GM10266 (cell line): Measurements from ENCODE around the gene ETV7.
"Not testable (repeated sequence)": the region's sequence is repeated elsewhere in the genome, so short reads cannot be mapped to it uniquely, and the experiment has no call there.

Source experiments
- DNase-seq: peaks from one replicate; pipeline ENCODE4 v3.0.0; 2012; ENCODE audit errors: extremely low spot score
- TF ChIP-seq, protein P1 (sequence below): IDR thresholded peaks from 2 replicates; pipeline ENCODE4 v1.5.1; 2012; ENCODE audit warnings: mild to moderate bottlenecking, low read depth; ENCODE audit not compliant: control insufficient read depth, insufficient read depth; ENCODE audit errors: missing control alignments

The ETV7 gene

DNA sequence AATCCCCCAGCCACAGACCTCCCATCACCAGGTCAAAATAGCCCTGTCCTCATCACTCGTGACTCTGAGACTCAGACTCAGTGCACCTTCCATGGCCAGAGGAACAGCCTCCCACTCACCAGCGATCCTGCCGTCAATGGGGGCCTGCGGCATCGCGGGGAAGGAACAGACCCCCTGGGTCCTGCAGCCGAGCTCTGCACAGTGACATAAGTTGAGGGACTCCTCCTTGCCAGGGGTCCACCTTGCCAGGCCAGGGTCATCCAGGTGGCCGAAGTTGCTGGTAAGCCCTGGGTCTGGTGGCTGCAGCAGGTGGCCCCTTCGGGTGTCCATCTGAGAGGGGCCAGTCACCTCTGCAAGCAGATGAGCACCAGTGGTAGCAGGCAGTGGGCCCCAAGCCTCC is 16.3 kb downstream of the ETV7 start:
- TF ChIP-seq, protein P1, sequence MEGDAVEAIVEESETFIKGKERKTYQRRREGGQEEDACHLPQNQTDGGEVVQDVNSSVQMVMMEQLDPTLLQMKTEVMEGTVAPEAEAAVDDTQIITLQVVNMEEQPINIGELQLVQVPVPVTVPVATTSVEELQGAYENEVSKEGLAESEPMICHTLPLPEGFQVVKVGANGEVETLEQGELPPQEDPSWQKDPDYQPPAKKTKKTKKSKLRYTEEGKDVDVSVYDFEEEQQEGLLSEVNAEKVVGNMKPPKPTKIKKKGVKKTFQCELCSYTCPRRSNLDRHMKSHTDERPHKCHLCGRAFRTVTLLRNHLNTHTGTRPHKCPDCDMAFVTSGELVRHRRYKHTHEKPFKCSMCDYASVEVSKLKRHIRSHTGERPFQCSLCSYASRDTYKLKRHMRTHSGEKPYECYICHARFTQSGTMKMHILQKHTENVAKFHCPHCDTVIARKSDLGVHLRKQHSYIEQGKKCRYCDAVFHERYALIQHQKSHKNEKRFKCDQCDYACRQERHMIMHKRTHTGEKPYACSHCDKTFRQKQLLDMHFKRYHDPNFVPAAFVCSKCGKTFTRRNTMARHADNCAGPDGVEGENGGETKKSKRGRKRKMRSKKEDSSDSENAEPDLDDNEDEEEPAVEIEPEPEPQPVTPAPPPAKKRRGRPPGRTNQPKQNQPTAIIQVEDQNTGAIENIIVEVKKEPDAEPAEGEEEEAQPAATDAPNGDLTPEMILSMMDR, result no peak

DNA sequence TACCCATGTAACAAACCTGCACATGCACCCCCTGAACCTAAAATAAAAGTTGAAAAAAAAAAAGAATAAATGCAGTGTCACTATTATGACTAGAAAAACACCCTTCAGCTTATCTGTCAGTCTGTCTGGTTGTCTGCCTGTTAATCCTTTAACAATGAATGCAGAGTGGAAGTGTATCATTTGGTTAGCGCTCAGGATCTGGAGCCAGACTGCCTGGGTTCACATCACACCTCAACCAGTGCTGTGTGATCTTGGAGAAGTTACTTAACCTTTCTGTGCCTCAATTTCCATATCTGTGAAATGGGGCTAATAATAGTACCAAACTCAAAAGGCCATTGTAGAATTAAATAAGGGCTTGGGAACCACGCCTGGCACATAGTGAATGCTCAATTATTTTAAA is 16.8 kb downstream of the ETV7 start:
- TF ChIP-seq, protein P1, result no peak
- DNase-seq, result no peak

More for the DNA sequence above, 16.3 kb downstream of the ETV7 start:
- no peak for DNase-seq

DNA sequence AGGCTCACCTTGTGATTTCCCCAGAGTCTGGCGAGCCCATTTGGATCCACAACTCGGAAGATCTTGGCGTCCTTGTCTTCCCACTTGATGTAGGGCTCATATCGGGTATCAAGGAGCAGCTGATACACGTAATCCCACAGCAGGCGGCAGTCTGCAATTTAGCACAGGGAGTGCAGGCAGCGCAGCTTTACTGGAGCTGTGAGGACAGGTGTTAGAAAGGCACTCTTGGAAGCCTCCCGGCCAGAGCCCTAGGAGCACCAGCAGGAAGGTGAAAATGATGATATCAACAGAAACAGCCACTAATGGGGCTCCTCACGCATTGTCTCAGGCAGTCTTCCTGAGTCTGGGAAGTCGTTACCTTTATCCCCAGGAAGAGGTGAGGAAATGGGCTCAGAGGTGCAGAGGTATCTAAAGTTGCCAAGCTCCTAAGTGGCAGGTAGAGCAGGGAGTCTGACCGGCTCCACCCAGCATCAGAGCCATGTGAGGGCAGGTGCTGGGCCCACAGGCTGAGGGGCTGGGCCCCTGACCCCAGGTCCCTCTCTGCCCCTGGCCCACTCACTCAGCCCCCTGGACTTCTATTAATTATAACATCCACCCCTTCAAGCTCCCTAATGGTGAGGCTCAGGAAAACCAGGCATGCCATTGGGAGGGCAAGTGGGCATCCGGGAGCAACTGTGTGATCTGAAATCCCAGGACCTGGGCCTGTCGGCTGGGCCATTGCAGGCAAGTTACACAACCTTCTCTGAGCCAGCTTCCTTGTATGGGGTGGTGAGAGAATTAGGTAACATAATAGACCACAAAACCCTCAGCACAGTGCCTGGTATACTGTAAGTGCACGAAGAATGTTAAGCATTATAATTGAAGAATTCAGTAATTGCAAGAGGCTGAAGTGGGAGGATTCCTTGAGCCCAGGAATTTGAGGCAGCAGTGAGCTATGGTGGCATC is 18.3 kb downstream of the ETV7 start:
- TF ChIP-seq, protein P1, result no peak
- DNase-seq, result no peak

DNA sequence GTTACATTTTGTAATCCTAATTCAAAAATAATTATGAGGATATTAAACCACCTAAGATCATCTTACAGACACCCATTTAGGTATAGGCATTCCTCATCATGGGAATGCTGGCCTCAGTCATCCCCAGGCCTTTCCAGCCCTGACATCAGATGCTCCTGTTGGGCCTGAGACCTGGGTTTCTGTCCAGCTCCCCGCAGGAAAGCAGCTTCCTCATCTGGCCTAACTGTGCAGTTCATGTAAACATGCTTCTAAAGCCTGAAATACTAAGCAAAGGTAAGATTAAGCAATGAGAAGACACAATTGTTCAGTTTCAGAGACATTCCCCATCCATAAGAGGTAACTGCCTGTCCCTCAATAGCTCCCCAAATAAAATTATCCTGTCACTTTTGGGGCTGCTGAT is 19.0 kb downstream of the ETV7 start:
- no peak for DNase-seq
- TF ChIP-seq, protein P1, result no peak

DNA sequence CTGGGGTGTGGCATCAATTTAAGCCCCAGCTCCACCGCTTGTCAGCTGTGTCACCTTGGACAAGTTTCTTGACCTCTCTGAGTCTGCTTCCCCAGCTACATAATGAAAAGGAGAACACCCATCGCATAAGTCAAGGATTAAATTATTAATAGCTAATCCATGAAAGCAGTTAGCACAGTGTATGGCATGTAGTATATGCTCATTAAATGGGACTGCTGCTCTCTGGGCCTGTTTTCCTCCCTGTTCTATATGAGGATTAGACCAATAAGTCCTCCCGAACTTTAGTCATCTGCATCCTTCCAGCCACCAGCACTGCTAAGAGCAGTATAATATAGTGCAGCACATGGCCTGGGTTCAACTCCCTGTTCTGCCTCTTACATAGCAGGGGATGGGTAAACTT is 19.7 kb downstream of the ETV7 start:
- TF ChIP-seq, protein P1, result no peak
- DNase-seq, result no peak

DNA sequence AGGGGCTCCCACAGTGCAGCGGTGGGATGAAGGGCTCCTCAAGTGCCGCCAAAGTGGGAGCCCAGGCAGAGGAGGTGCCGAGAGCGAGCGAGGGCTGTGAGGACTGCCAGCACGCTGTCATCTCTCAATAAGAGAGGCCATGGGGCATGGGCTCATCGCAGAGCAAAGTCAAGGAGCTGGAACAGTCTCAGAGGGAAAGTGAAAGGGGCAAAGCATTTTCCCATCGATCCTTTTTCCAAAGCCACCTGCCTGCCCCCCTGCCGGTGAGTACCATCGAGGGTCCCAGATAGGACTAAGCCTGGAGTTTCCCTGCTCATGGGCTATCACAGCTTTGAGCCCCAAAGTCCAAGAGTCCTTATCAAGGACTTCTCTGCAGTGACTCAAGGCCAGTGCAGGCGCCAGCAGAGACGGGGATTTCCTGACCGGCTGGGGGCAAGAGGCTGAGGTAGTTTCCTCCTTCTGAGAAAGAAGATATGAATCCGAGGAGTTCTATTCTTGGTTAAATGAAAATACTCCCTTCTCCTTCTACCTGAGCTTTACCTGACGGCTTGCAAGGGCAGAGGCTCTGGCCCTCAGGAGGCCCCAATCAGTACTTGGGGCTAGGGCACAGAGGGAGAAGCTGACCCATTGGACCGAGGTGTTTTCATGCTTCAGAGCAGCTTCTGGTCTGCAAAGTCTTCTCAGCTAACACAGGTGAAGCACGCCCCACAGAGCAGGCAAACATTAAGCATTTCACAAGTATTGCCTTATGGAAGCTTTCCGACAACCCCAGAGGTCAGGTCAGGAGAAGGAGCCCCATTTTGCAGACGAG is 22.6 kb downstream of the ETV7 start:
- peak; percentile 83 for DNase-seq
- TF ChIP-seq, protein P1, result no peak

DNA sequence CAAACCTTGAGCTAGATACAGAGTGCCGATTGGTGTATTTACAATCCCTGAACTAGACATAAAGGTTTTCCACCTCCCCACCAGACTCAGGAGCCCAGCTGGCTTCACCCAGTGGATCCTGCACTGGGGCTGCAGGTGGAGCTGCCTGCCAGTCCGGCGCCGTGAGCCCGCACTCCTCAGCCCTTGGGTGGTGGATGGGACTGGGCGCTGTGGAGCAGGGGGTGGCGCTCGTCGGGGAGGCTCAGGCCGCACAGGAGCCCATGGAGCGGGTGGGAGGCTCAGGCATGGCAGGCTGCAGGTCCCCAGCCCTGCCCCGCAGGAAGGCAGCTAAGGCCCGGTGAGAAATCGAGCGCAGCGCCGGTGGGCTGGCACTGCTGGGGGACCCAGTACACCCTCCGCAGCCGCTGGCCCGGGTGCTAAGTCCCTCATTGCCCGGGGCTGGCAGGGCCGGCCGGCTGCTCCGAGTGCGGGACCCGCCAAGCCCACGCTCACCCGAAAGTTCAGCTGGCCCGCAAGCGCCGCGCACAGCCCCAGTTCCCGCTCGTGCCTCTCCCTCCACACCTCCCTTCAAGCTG is 23.3 kb downstream of the ETV7 start:
- not testable (repeated sequence) for DNase-seq

DNA sequence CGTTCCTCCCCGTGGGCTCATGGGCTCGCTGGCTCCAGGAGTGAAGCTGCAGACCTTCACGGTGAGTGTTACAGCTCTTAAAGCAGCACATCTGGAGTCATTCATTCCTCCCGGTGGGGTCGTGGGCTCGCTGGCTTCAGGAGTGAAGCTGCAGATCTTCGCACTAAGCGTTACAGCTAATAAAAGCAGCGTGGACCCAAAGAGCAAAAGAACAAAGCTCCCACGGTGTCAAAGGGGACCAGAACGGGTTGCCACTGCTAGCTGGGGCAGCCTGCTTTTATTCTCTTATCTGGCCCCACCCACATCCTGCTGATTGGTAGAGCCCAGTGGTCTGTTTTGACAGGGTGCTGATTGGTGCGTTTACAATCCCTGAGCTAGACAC is 24.1 kb downstream of the ETV7 start:
- DNase-seq, result not testable (repeated sequence)
